ENCODE measurements around the gene RGL1.

RGL1 gene

DNA sequence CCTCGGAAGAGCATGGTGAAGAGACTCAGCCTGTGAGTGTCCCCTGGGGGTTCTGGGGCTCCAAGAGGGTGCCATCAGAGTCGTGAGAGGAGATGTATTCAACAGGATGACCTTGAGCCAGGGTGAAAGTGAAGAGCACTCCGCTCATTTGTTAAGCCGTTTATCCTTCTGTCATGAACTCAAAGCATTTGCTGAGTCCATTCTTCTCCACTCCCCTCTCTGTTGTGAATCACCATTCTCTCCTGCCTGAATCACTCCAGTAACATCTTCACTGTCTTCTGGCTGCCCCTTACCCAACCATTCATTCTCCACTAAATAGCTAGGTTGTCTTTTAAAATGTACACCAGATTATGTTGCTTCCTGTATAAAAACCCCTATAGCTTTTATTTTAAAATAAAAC, 102.2 kb downstream of the RGL1 start:
- no peaks in the 10 kb centered on the region for H3K9me2 ChIP-seq (replicated peaks; ENCODE audit: insufficient read depth, low read length)
- H3K27me3 ChIP-seq (replicated peaks; ENCODE audit: insufficient read depth, low read length): no peaks in the 10 kb centered on the region
- H4K20me1 ChIP-seq (ENCODE audit: insufficient read depth, low read length): no peaks in the 10 kb centered on the region
- 0 out of 2 replicates have a peak, but pooled peaks cover 3% of the 10 kb centered on the region for H3K36me3 ChIP-seq (replicated peaks; ENCODE audit: insufficient read depth, low read length)
- no peaks in the 10 kb centered on the region for H3K9me3 ChIP-seq (replicated peaks; ENCODE audit: insufficient read depth, low read length)
- no peak for DNase-seq
- peaks cover 25% of the 10 kb centered on the region for H3F3A ChIP-seq (ENCODE audit: insufficient read depth, low read length)
- no peak for TF ChIP-seq EZH2phosphoT487 (IDR thresholded peaks at IDR 0.05; ENCODE audit: low read length)
- no peak for TF ChIP-seq EZH2 (optimal IDR thresholded peaks at IDR 0.05; ENCODE audit: low read depth, low read length)
- TF ChIP-seq, protein P1, sequence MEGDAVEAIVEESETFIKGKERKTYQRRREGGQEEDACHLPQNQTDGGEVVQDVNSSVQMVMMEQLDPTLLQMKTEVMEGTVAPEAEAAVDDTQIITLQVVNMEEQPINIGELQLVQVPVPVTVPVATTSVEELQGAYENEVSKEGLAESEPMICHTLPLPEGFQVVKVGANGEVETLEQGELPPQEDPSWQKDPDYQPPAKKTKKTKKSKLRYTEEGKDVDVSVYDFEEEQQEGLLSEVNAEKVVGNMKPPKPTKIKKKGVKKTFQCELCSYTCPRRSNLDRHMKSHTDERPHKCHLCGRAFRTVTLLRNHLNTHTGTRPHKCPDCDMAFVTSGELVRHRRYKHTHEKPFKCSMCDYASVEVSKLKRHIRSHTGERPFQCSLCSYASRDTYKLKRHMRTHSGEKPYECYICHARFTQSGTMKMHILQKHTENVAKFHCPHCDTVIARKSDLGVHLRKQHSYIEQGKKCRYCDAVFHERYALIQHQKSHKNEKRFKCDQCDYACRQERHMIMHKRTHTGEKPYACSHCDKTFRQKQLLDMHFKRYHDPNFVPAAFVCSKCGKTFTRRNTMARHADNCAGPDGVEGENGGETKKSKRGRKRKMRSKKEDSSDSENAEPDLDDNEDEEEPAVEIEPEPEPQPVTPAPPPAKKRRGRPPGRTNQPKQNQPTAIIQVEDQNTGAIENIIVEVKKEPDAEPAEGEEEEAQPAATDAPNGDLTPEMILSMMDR (IDR thresholded peaks at IDR 0.05; ENCODE audit: low read length): no peak
- H3K27ac ChIP-seq (ENCODE audit: low read length): no peak overlapping the region
- H3K79me2 ChIP-seq (ENCODE audit: low read length): no peaks in the 10 kb centered on the region
- H2AFZ ChIP-seq (ENCODE audit: low read length): no peak overlapping the region
- no peak overlapping the region for H3K4me2 ChIP-seq (ENCODE audit: low read depth, low read length)
- H3K9ac ChIP-seq (ENCODE audit: low read length): no peak overlapping the region
- no peak overlapping the region for H3K4me3 ChIP-seq (ENCODE audit: low read length)
- peaks cover 32% of the 10 kb centered on the region for H3K4me1 ChIP-seq (ENCODE audit: low read length)

DNA sequence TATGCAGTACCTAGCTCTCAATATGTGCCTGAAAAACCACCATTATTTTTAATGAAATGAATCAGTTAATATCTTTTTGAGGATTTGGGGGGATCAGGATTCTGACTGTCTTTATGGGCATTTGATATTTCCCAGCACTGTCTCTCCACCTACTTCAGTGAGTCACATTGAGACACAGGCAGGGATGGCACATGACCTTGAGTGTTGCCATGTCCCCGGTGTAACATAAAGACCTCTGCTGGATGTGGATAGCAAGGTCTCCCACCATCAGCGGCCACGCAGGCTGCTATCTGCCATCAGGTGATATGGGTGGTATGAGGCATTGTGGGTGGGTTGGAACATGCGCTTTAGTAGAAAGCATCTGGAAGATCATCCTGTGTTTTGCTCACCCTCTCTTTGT, 103.2 kb downstream of the RGL1 start:
- Histone ChIP-seq H3K4me3 (ENCODE audit: low read length) (no peak overlapping the region), H4K20me1 (ENCODE audit: insufficient read depth, low read length) (no peaks in the 10 kb centered on the region), H3K27me3 (replicated peaks; ENCODE audit: insufficient read depth, low read length) (no peaks in the 10 kb centered on the region), H3K27ac (ENCODE audit: low read length) (no peak overlapping the region), H3K79me2 (ENCODE audit: low read length) (no peaks in the 10 kb centered on the region), H3K4me2 (ENCODE audit: low read depth, low read length) (no peak overlapping the region), H2AFZ (ENCODE audit: low read length) (no peak overlapping the region), H3K9me2 (replicated peaks; ENCODE audit: insufficient read depth, low read length) (no peaks in the 10 kb centered on the region), H3K4me1 (ENCODE audit: low read length) (peaks cover 37% of the 10 kb centered on the region), H3K36me3 (replicated peaks; ENCODE audit: insufficient read depth, low read length) (0 out of 2 replicates have a peak, but pooled peaks cover 3% of the 10 kb centered on the region), H3K9ac (ENCODE audit: low read length) (no peak overlapping the region), H3K9me3 (replicated peaks; ENCODE audit: insufficient read depth, low read length) (no peaks in the 10 kb centered on the region), H3F3A (ENCODE audit: insufficient read depth, low read length) (peaks cover 35% of the 10 kb centered on the region)
- DNase-seq: no peak
- TF ChIP-seq EZH2 (optimal IDR thresholded peaks at IDR 0.05; ENCODE audit: low read depth, low read length): no peak
- TF ChIP-seq EZH2phosphoT487 (IDR thresholded peaks at IDR 0.05; ENCODE audit: low read length): no peak
- TF ChIP-seq, protein P1 (IDR thresholded peaks at IDR 0.05; ENCODE audit: low read length): no peak

DNA sequence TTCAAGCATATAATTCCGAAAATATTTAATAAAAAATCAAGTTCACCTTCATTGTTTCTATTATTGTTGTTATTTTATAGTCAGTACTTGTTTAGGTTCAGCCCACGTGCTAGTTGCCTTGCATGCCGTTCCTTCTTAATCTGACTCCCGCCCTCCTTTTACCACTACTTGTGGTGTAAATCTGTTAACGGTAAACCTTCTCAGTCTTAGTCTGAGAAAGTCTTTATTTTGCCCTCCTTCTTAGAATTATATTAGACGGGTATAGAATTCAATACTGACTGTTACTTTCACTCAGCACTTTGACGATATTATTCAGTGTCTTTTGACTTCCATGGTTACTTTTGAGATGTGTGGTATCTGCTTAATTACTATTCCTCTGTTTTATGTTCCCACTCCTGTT, 104.8 kb downstream of the RGL1 start:
- DNase-seq: no peak
- H3K36me3 ChIP-seq (replicated peaks; ENCODE audit: insufficient read depth, low read length): 0 out of 2 replicates have a peak, but pooled peaks cover 3% of the 10 kb centered on the region
- TF ChIP-seq, protein P1 (IDR thresholded peaks at IDR 0.05; ENCODE audit: low read length): no peak
- no peak for TF ChIP-seq EZH2 (optimal IDR thresholded peaks at IDR 0.05; ENCODE audit: low read depth, low read length)
- TF ChIP-seq EZH2phosphoT487 (IDR thresholded peaks at IDR 0.05; ENCODE audit: low read length): no peak

More for the DNA sequence above, 104.8 kb downstream of the RGL1 start:
- Histone ChIP-seq H3K9me3 (replicated peaks; ENCODE audit: insufficient read depth, low read length) (no peaks in the 10 kb centered on the region), H2AFZ (ENCODE audit: low read length) (no peak overlapping the region), H3K4me3 (ENCODE audit: low read length) (no peak overlapping the region), H3K79me2 (ENCODE audit: low read length) (no peaks in the 10 kb centered on the region), H3K27me3 (replicated peaks; ENCODE audit: insufficient read depth, low read length) (no peaks in the 10 kb centered on the region), H3K4me1 (ENCODE audit: low read length) (peaks cover 51% of the 10 kb centered on the region), H3K4me2 (ENCODE audit: low read depth, low read length) (no peak overlapping the region), H4K20me1 (ENCODE audit: insufficient read depth, low read length) (no peaks in the 10 kb centered on the region), H3K9ac (ENCODE audit: low read length) (no peak overlapping the region), H3K27ac (ENCODE audit: low read length) (peak overlapping the region; percentile 88; the same call in 1 of the 2 replicates), H3F3A (ENCODE audit: insufficient read depth, low read length) (peaks cover 35% of the 10 kb centered on the region), H3K9me2 (replicated peaks; ENCODE audit: insufficient read depth, low read length) (no peaks in the 10 kb centered on the region)

Data from MM.1S (cell line).